Measurements from ENCODE around the gene TIMP3. TPM values are rescaled to one million over a fixed set of nuclear protein-coding genes. Genes with fewer than 3 reads are reported as not detected.

The TIMP3 gene
- total RNA-seq, 2 donors from 2014 or later, result not detected

GRCh38 chr22:32826537-32826936 lies 25.0 kb downstream of the TIMP3 start:
- H3K27ac Mint-ChIP-seq, result no peak overlapping the region
- no peaks in the 10 kb centered on the region for H3K36me3 Mint-ChIP-seq (ENCODE audit: low read depth)
- H3K4me3 Mint-ChIP-seq, result no peak overlapping the region
- peaks cover 9% of the 10 kb centered on the region for H3K27me3 Mint-ChIP-seq
- no peaks in the 10 kb centered on the region for H3K9me3 Mint-ChIP-seq
- ATAC-seq (replicated peaks), result no peak
- no peaks in the 10 kb centered on the region for H3K4me1 Mint-ChIP-seq

DNA sequence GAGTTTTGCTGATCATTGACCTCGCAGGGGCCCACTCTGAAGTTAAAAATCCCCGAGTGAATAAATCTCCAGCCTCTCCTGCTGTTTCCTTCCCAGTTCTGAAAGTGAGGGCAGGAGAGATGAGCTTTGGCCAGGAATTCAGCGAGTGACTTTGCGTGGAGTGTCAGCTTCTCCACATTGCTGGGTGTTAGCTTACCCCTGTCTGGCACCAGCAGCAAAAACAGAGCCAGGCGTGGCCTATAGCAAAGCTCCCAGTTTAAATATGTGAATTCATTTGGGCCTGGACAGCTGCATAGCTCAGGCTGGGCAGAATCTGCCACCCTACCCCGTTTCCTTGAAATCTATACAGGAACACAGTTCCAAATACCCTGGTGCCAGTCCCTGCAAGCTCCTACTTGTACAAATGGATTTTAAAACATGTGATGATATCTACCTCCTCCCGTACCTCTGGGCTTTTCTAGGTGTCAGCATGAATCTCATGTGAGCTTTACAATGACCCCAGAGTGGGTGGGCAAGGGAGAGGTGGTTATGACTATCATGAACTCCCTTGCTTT lies 25.6 kb downstream of the TIMP3 start:
- no peaks in the 10 kb centered on the region for H3K4me1 Mint-ChIP-seq
- no peak overlapping the region for H3K27ac Mint-ChIP-seq
- peaks cover 8% of the 10 kb centered on the region for H3K27me3 Mint-ChIP-seq
- no peaks in the 10 kb centered on the region for H3K36me3 Mint-ChIP-seq (ENCODE audit: low read depth)
- ATAC-seq (replicated peaks), result no peak
- no peaks in the 10 kb centered on the region for H3K9me3 Mint-ChIP-seq
- no peak overlapping the region for H3K4me3 Mint-ChIP-seq

GRCh38 chr22:32828150-32828549 lies 26.6 kb downstream of the TIMP3 start:
- Mint-ChIP-seq H3K4me1 (no peaks in the 10 kb centered on the region), H3K9me3 (no peaks in the 10 kb centered on the region), H3K27me3 (peaks cover 6% of the 10 kb centered on the region), H3K36me3 (ENCODE audit: low read depth) (no peaks in the 10 kb centered on the region), H3K27ac (no peak overlapping the region), H3K4me3 (no peak overlapping the region)
- no peak for ATAC-seq (replicated peaks)

DNA sequence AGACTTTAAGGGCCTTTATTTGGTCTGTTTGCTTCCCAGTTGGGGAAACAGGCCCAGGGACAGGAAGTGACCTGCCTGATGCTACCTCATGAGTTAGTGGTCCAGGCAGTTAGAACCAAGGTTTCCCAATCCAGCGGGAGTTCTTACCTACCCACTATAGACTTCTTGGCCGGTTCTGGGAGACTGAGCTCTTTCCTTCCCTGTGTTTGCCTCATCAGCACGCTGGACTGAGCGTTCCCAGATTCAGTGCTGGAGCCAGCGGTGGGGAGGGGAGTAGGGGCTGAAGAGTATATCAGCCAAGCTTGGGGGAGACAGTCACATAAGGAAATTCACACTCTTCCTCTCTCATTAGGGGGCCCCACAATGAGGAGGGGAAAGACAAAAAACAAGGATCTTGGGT lies 27.1 kb downstream of the TIMP3 start:
- Mint-ChIP-seq H3K27ac (no peak overlapping the region), H3K27me3 (peaks cover 6% of the 10 kb centered on the region), H3K36me3 (ENCODE audit: low read depth) (no peaks in the 10 kb centered on the region), H3K9me3 (no peaks in the 10 kb centered on the region), H3K4me1 (no peaks in the 10 kb centered on the region), H3K4me3 (no peak overlapping the region)
- ATAC-seq (replicated peaks), result no peak

- ATAC-seq (replicated peaks), result no peak
- peaks cover 6% of the 10 kb centered on the region for H3K27me3 Mint-ChIP-seq
- no peaks in the 10 kb centered on the region for H3K4me1 Mint-ChIP-seq
- H3K4me3 Mint-ChIP-seq, result no peak overlapping the region
- H3K9me3 Mint-ChIP-seq, result no peaks in the 10 kb centered on the region
- H3K27ac Mint-ChIP-seq, result no peak overlapping the region
- H3K36me3 Mint-ChIP-seq (ENCODE audit: low read depth), result no peaks in the 10 kb centered on the region
Observed at GRCh38 chr22:32829451-32829851, 27.9 kb downstream of the TIMP3 start.

DNA sequence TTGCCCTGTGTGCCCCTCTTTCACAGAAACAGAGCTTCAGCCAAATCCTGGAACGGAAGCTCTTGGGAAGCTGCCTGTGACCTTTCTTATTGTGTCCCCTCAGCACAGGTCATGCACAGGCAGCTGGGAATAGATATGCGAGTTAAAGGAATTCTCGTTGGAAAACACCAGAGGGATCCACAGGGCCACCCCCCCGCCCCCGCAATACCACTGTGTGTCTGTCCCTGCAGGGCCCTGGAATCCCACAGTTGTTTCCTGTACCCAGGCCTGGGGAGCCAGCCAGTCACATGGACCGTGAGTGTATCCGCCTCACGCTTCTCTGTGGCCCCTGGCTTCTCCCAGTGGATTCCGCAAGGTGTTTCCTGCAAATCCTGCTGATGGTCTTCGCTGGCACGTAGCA lies 29.0 kb downstream of the TIMP3 start:
- Mint-ChIP-seq H3K27ac (no peak overlapping the region), H3K4me1 (no peaks in the 10 kb centered on the region), H3K4me3 (no peak overlapping the region), H3K27me3 (peaks cover 6% of the 10 kb centered on the region), H3K36me3 (ENCODE audit: low read depth) (no peaks in the 10 kb centered on the region), H3K9me3 (no peaks in the 10 kb centered on the region)
- ATAC-seq (replicated peaks), result no peak

- no peaks in the 10 kb centered on the region for H3K9me3 Mint-ChIP-seq
- H3K36me3 Mint-ChIP-seq (ENCODE audit: low read depth), result no peaks in the 10 kb centered on the region
- no peak for ATAC-seq (replicated peaks)
- H3K27me3 Mint-ChIP-seq, result peaks cover 6% of the 10 kb centered on the region
- no peaks in the 10 kb centered on the region for H3K4me1 Mint-ChIP-seq
- no peak overlapping the region for H3K4me3 Mint-ChIP-seq
- H3K27ac Mint-ChIP-seq, result no peak overlapping the region
Observed at GRCh38 chr22:32830957-32831356, 29.5 kb downstream of the TIMP3 start.

GRCh38 chr22:32831584-32831983 lies 30.1 kb downstream of the TIMP3 start:
- Mint-ChIP-seq H3K4me1 (no peaks in the 10 kb centered on the region), H3K4me3 (no peak overlapping the region), H3K36me3 (ENCODE audit: low read depth) (no peaks in the 10 kb centered on the region), H3K27ac (no peak overlapping the region), H3K9me3 (no peaks in the 10 kb centered on the region), H3K27me3 (peaks cover 6% of the 10 kb centered on the region)
- ATAC-seq (replicated peaks), result no peak

DNA sequence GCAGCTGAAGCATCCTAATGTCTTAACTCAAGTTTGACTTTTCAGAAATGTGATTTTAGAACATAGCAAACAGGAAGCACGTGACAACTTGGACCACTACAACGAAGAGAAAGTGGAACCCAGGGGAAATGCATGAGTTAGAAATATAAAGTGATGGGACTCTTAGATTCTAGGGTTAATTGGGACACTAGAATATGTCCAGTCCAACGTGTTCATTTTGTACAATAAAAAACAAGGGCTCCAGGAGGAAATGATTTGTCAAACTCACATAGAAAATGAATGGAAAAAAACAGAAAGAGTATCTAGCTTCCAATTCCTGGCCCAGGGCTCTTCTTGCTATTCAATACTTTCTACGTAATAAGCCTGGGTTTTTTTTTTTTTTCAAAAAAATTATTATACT lies 30.7 kb downstream of the TIMP3 start:
- ATAC-seq (replicated peaks), result no peak
- Mint-ChIP-seq H3K9me3 (no peaks in the 10 kb centered on the region), H3K4me1 (no peaks in the 10 kb centered on the region), H3K27me3 (peaks cover 6% of the 10 kb centered on the region), H3K27ac (no peak overlapping the region), H3K4me3 (no peak overlapping the region), H3K36me3 (ENCODE audit: low read depth) (no peaks in the 10 kb centered on the region)

DNA sequence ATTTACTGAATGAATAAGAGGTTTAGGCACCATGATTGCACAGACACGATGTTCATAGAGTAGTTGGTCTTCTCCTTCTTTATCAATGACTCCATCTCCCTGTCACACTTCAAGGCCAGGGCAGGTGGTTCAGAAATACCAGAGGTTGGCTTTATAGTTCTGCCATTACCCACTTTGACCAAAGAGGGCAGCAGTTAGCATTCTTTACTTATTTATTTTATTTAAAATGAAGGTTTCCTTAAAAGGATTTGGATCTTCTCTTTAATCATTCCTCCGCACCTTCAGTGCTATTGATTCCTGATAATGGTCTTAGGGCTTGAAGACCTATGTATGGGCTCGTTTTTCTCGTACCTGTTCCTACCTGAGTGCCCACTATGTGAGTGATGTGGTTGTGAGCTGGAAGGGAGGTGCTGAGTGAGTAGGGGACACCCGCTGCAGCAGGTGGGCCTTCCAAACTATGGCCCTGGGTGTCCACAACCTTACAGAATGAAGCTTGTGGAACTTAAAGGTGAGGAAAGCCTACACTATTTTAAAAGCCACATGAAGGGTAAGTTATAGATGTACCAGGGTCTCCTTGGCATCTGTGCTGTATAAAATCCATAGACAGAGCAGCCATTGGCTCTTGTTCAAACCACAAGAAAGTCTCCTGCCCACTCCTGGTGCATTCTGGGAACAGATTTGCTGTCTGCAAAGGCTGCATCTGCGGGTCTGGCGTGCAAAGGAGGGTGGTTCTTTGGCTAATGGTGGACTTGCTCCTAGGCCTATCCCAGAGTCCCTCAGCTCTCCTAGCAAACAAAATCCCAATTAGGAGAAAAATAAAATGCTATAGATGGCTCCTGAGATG lies 35.0 kb downstream of the TIMP3 start:
- Mint-ChIP-seq H3K27me3 (peaks cover 19% of the 10 kb centered on the region), H3K27ac (no peak overlapping the region), H3K36me3 (ENCODE audit: low read depth) (no peaks in the 10 kb centered on the region), H3K9me3 (no peaks in the 10 kb centered on the region), H3K4me3 (no peak overlapping the region), H3K4me1 (no peaks in the 10 kb centered on the region)
- ATAC-seq (replicated peaks), result no peak

- ATAC-seq (replicated peaks), result no peak
- H3K9me3 Mint-ChIP-seq, result no peaks in the 10 kb centered on the region
- peaks cover 19% of the 10 kb centered on the region for H3K27me3 Mint-ChIP-seq
- no peak overlapping the region for H3K4me3 Mint-ChIP-seq
- no peaks in the 10 kb centered on the region for H3K36me3 Mint-ChIP-seq (ENCODE audit: low read depth)
- H3K4me1 Mint-ChIP-seq, result no peaks in the 10 kb centered on the region
- H3K27ac Mint-ChIP-seq, result no peak overlapping the region
Observed at GRCh38 chr22:32837142-32837541, 35.6 kb downstream of the TIMP3 start.

DNA sequence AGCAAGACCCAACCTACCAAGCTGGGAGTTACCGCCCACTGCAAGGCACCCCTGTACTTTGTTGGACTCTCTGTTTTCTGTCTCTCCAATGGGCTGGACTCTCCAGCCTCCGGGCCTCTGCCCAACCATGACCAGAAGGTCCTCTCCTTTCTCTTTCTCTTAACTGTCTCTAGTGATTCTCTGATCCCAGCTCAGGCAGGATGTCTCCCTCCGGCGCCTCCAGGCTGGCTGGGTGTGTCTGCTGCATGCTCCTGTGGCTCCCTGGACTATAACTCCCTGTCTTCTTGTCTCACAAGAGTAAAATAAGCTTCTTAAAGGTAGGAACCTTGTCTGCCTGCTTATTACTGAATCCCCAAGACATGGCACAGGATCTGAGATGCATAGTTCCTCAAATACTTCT lies 36.3 kb downstream of the TIMP3 start:
- Mint-ChIP-seq H3K4me3 (no peak overlapping the region), H3K36me3 (ENCODE audit: low read depth) (no peaks in the 10 kb centered on the region), H3K9me3 (no peaks in the 10 kb centered on the region), H3K27me3 (peaks cover 19% of the 10 kb centered on the region), H3K4me1 (no peaks in the 10 kb centered on the region), H3K27ac (no peak overlapping the region)
- ATAC-seq (replicated peaks), result no peak

DNA sequence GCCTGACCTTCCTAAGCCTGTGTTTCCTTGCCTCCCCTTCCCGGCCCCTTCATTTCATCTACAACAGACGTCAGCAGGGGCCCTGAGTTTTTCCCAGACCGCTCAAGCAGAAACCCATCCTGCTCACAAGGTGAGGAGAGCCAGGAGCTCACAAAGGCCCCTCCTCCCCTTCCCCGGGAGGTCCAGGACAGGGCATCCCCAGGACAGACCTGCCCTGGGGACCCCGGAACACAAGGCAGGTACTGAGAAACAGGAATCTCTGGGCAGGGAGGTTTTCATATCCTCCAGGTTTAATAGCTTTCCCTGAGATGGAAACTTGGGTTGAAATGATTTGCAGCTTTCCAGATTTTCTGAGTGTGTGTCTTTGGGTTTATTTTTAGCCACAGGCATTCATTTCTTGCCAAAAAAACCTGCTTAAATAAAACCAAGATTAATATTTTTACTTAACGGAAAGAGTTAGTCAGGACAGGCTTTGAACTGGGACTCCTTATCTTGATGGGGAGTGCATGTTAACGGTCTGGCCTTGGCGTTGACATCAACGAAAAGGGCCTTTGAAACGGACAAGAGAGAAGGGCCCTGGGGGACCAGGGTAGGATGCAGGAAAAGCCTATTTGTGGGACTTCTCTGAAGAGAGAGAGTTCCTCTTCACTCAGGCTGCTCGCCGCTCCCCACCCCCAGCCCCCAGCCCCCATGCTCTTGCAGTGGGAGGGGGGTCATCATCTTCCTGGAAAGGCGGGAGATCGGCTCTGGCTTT lies 38.5 kb downstream of the TIMP3 start:
- H3K4me1 Mint-ChIP-seq, result no peaks in the 10 kb centered on the region

GRCh38 chr22:32841175-32841574 lies 39.7 kb downstream of the TIMP3 start:
- Mint-ChIP-seq H3K4me1 (no peaks in the 10 kb centered on the region), H3K27ac (no peak overlapping the region), H3K27me3 (peaks cover 18% of the 10 kb centered on the region), H3K9me3 (no peaks in the 10 kb centered on the region), H3K4me3 (no peak overlapping the region), H3K36me3 (ENCODE audit: low read depth) (no peaks in the 10 kb centered on the region)
- no peak for ATAC-seq (replicated peaks)

More for the DNA sequence above, 38.5 kb downstream of the TIMP3 start:
- no peaks in the 10 kb centered on the region for H3K36me3 Mint-ChIP-seq (ENCODE audit: low read depth)
- no peak for ATAC-seq (replicated peaks)
- no peak overlapping the region for H3K27ac Mint-ChIP-seq
- no peaks in the 10 kb centered on the region for H3K9me3 Mint-ChIP-seq
- no peak overlapping the region for H3K4me3 Mint-ChIP-seq
- H3K27me3 Mint-ChIP-seq, result peaks cover 22% of the 10 kb centered on the region

- Mint-ChIP-seq H3K4me1 (no peaks in the 10 kb centered on the region), H3K27ac (no peak overlapping the region), H3K36me3 (ENCODE audit: low read depth) (no peaks in the 10 kb centered on the region), H3K4me3 (no peak overlapping the region), H3K27me3 (peaks cover 21% of the 10 kb centered on the region), H3K9me3 (no peaks in the 10 kb centered on the region)
- no peak for ATAC-seq (replicated peaks)
Observed at GRCh38 chr22:32842486-32842885, 41.0 kb downstream of the TIMP3 start.
